DND-41 (cell line): ENCODE results near the gene PPME1.
"Not testable (repeated sequence)": the region's sequence is repeated elsewhere in the genome, so short reads cannot be mapped to it uniquely, and the experiment has no call there.

Source experiments
- ATAC-seq: fragments of 200-7000 bp; cut with Tn5 transposase; 3 replicates; pipeline ENCODE4 v1.9.1; 2021; ENCODE audit warnings: low read depth; ENCODE audit not compliant: insufficient read depth
- DNase-seq: peaks from one replicate; pipeline ENCODE4 v3.0.0-alpha.2; 2020
- H2AFZ ChIP-seq: 2 replicates; pipeline ENCODE4 v1.6.0; 2012; ENCODE audit warnings: low read depth, low read length
- H3K27ac ChIP-seq: 2 replicates; pipeline ENCODE4 v1.5.1; 2012; ENCODE audit warnings: low read length, inconsistent platforms
- H3K27me3 ChIP-seq: fragments of 200-600 bp; sonication (generic); 2 replicates; pipeline ENCODE4 v1.6.0; 2012; ENCODE audit warnings: low read length, mild to moderate bottlenecking, inconsistent platforms; ENCODE audit not compliant: insufficient read depth, poor library complexity
- H3K36me3 ChIP-seq: 2 replicates; pipeline ENCODE4 v1.5.1; 2012; ENCODE audit warnings: low read length, inconsistent platforms; ENCODE audit not compliant: insufficient read depth
- H3K4me1 ChIP-seq: 2 replicates; pipeline ENCODE4 v1.5.1; 2012; ENCODE audit warnings: mild to moderate bottlenecking, low read length; ENCODE audit not compliant: insufficient read depth
- H3K4me2 ChIP-seq: 2 replicates; pipeline ENCODE4 v1.6.0; 2012; ENCODE audit warnings: mild to moderate bottlenecking, moderate library complexity, low read length, inconsistent platforms; ENCODE audit not compliant: insufficient read depth
- H3K4me3 ChIP-seq, 2 experiments: fragments of 200-600 bp in 1 of 2; shearing (Covaris generic) in 1 of 2; 2 replicates each; pipeline ENCODE4 v1.5.1; 2012 to 2016; ENCODE audit warnings: inconsistent platforms in 2 of 2, low read length in 2 of 2, mild to moderate bottlenecking in 2 of 2, low read depth in 1 of 2, moderate library complexity in 1 of 2
- H3K79me2 ChIP-seq: 2 replicates; pipeline ENCODE4 v1.6.0; 2012; ENCODE audit warnings: low read length, inconsistent platforms; ENCODE audit not compliant: insufficient read depth
- H3K9ac ChIP-seq: 2 replicates; pipeline ENCODE4 v1.6.0; 2012; ENCODE audit warnings: low read depth, mild to moderate bottlenecking, inconsistent platforms, low read length, moderate library complexity
- H3K9me3 ChIP-seq: 2 replicates; pipeline ENCODE4 v1.5.1; 2012; ENCODE audit warnings: low read length, moderate library complexity, mild to moderate bottlenecking, inconsistent platforms; ENCODE audit not compliant: insufficient read depth, severe bottlenecking
- H4K20me1 ChIP-seq: 2 replicates; pipeline ENCODE4 v1.6.0; 2012; ENCODE audit warnings: low read length; ENCODE audit not compliant: insufficient read depth
- CTCF ChIP-seq: IDR thresholded peaks from 2 replicates; pipeline ENCODE4 v1.5.1; 2012; ENCODE audit warnings: borderline replicate concordance, low read length, moderate library complexity, mild to moderate bottlenecking; ENCODE audit not compliant: poor library complexity, severe bottlenecking; ENCODE audit errors: extremely low read depth
- EZH2 ChIP-seq: IDR thresholded peaks from 3 replicates; pipeline ENCODE4 v1.6.1; 2012; ENCODE audit warnings: borderline replicate concordance, low read depth, mild to moderate bottlenecking, moderate library complexity, low read length, inconsistent platforms; ENCODE audit not compliant: severe bottlenecking

The PPME1 gene

GRCh38 chr11:74139151-74139918 is 31.8 kb upstream of the PPME1 start:
- Histone ChIP-seq H3K27ac (no peak overlapping the region), H3K4me1 (no peaks in the 10 kb centered on the region), H3K9me3 (no peaks in the 10 kb centered on the region), H3K27me3 (no peaks in the 10 kb centered on the region), H4K20me1 (no peaks in the 10 kb centered on the region), H3K79me2 (no peaks in the 10 kb centered on the region), H3K4me2 (no peak overlapping the region), H3K9ac (no peak overlapping the region), H3K36me3 (peaks cover 30% of the 10 kb centered on the region; the same call in 1 of the 2 replicates), H3K4me3 (no peak overlapping the region), H2AFZ (no peak overlapping the region)
- no peak for DNase-seq
- no peak for ATAC-seq
- TF ChIP-seq CTCF (no peak), EZH2 (no peak)

- not testable (repeated sequence) for H3K79me2 ChIP-seq, H3K27ac ChIP-seq, H3K4me1 ChIP-seq, H3K4me3 ChIP-seq, H3K4me2 ChIP-seq, H3K9me3 ChIP-seq, H3K9ac ChIP-seq, H4K20me1 ChIP-seq, DNase-seq, H2AFZ ChIP-seq, ATAC-seq, H3K27me3 ChIP-seq
- H3K36me3 ChIP-seq = peaks cover 30% of the 10 kb centered on the region; the same call in 1 of the 2 replicates
Measured at GRCh38 chr11:74139919-74140431, 31.1 kb upstream of the PPME1 start.

- H3K9ac ChIP-seq = no peak overlapping the region
- H3K36me3 ChIP-seq = peaks cover 19% of the 10 kb centered on the region; the same call in 1 of the 2 replicates
- H3K4me1 ChIP-seq = no peaks in the 10 kb centered on the region
- DNase-seq (no peak), ATAC-seq (no peak)
- H3K9me3 ChIP-seq = no peaks in the 10 kb centered on the region
- TF ChIP-seq EZH2 (no peak), CTCF (no peak)
- no peak overlapping the region for H2AFZ ChIP-seq
- no peaks in the 10 kb centered on the region for H4K20me1 ChIP-seq
- H3K4me3 ChIP-seq = no peak overlapping the region
- H3K27ac ChIP-seq = no peak overlapping the region
- H3K79me2 ChIP-seq = no peaks in the 10 kb centered on the region
- no peak overlapping the region for H3K4me2 ChIP-seq
- no peaks in the 10 kb centered on the region for H3K27me3 ChIP-seq
Measured at GRCh38 chr11:74141241-74141695, 29.8 kb upstream of the PPME1 start.

GRCh38 chr11:74141908-74142307 is 29.2 kb upstream of the PPME1 start:
- H3K27ac ChIP-seq = no peak overlapping the region
- no peaks in the 10 kb centered on the region for H3K27me3 ChIP-seq
- no peak overlapping the region for H3K4me3 ChIP-seq
- no peak for TF ChIP-seq EZH2
- TF ChIP-seq CTCF = no peak
- no peak overlapping the region for H2AFZ ChIP-seq
- H3K4me2 ChIP-seq = no peak overlapping the region
- no peak overlapping the region for H3K9ac ChIP-seq
- H3K79me2 ChIP-seq = no peaks in the 10 kb centered on the region
- ATAC-seq (no peak), DNase-seq (no peak)
- peaks cover 15% of the 10 kb centered on the region; the same call in 1 of the 2 replicates for H3K36me3 ChIP-seq
- no peaks in the 10 kb centered on the region for H4K20me1 ChIP-seq
- H3K4me1 ChIP-seq = no peaks in the 10 kb centered on the region
- H3K9me3 ChIP-seq = no peaks in the 10 kb centered on the region
